ENCODE data around the gene ACAA1. TPM values are rescaled to one million over a fixed set of nuclear protein-coding genes. Genes with fewer than 3 reads are reported as not detected.

The ACAA1 gene
- total RNA-seq, 1 experiment from 2014 or later: 44.3 TPM

DNA sequence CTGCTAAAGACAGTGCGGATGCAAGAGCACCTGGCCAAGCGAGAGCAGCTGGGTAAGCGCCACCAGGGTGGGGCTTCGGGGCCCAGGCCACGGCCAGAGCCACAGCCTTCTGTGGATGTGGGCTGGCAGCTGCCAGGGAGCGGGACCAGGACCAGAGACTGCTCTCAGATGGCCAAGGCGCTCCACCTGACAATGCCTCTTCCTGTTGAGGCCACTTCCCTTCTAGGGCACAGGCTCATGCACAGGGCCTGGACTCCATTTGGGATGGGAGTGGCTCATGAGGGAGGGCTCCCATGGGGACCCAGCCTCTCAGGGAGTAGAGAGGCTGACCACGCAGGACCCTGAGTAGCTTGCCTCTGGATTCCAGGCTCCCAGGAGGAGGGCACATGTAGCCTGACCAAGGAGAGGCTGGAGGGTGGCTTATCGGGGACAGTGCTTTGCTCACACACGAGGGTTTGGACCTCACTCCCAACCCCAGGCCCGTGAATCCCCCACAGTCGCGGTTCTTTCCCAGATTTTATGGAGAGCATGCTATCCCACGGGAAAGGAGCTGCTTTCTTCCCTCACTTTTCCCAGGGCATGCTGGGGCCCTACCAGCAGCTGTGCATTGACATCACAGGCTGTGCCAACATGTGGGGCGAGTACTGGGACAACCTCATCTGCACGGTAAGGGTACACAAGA lies 25.1 kb downstream of the ACAA1 start:
- H2BK15ac ChIP-seq (ENCODE audit: low read depth, low read length): no peak overlapping the region
- Mint-ChIP-seq H3K4me1 (no peaks in the 10 kb centered on the region; a peak in 1 of 4 replicates), H3K27me3 (ENCODE audit: low read depth) (peaks cover 14% of the 10 kb centered on the region), H3K4me3 (no peak overlapping the region), H3K27ac (no peak overlapping the region), H3K36me3 (ENCODE audit: insufficient read depth in 1 of 3, low read depth in 3 of 3) (peaks cover 0 to 5% (median 0%) of the 10 kb centered on the region in 3 experiments; a peak in 3 of 7 replicates), H3K9me3 (no peaks in the 10 kb centered on the region; a peak in 1 of 5 replicates)
- no peak for DNase-seq
- H3K27me3 ChIP-seq (ENCODE audit: insufficient read depth, low read length): no peaks in the 10 kb centered on the region
- H3K79me1 ChIP-seq (ENCODE audit: insufficient read depth, low read depth, low read length, poor library complexity, severe bottlenecking): no peaks in the 10 kb centered on the region
- H3T11ph ChIP-seq (ENCODE audit: low read length): no peak overlapping the region
- no peak overlapping the region for H3K4ac ChIP-seq (ENCODE audit: low read depth, low read length)
- no CpG with 5 or more reads among the region's 16 CpGs for WGBS (ENCODE audit: extremely low coverage, insufficient read length, low lambda C conversion rate)
- no peak overlapping the region for H3K56ac ChIP-seq (ENCODE audit: insufficient read length, low read depth, low read length)
- H3K4me1 ChIP-seq (ENCODE audit: insufficient read depth, low read length): no peaks in the 10 kb centered on the region
- no peaks in the 10 kb centered on the region for H4K20me1 ChIP-seq (ENCODE audit: control insufficient read depth, insufficient read depth, insufficient read length)
- H3K14ac ChIP-seq (ENCODE audit: insufficient read depth, low read length): no peak overlapping the region; the same call in 1 of the 2 replicates
- H4K5ac ChIP-seq (ENCODE audit: insufficient read length, low read depth, low read length): no peak overlapping the region
- no peak overlapping the region for H3K18ac ChIP-seq (ENCODE audit: insufficient read length, low read depth, low read length)
- H3K9ac ChIP-seq (ENCODE audit: extremely low read depth, insufficient read length, low read length): no peak overlapping the region
- no peak overlapping the region for H3K27ac ChIP-seq (ENCODE audit: insufficient read length, low read depth, low read length)
- no peak overlapping the region for H2AFZ ChIP-seq (ENCODE audit: low read length)
- no peak overlapping the region for H2BK20ac ChIP-seq (ENCODE audit: low read depth, low read length, poor library complexity, severe bottlenecking)
- no peaks in the 10 kb centered on the region for H3K79me2 ChIP-seq (ENCODE audit: insufficient read depth, low read length)
- no peak overlapping the region for H4K91ac ChIP-seq (ENCODE audit: insufficient read length, low read depth, low read length)
- no peak overlapping the region for H3K23ac ChIP-seq (ENCODE audit: insufficient read length, low read depth, low read length)
- H4K8ac ChIP-seq (replicated peaks; ENCODE audit: insufficient read length, low read depth, low read length): no peak overlapping the region
- H2BK120ac ChIP-seq (ENCODE audit: low read depth, low read length, poor library complexity, severe bottlenecking): no peak overlapping the region
- H3K9me3 ChIP-seq (ENCODE audit: control insufficient read depth, low read depth, low read length): no peaks in the 10 kb centered on the region
- H2BK5ac ChIP-seq (ENCODE audit: insufficient read length, low read length): no peak overlapping the region
- H2BK12ac ChIP-seq (ENCODE audit: insufficient read length, low read depth, low read length): no peak overlapping the region
- TF ChIP-seq, protein P1, sequence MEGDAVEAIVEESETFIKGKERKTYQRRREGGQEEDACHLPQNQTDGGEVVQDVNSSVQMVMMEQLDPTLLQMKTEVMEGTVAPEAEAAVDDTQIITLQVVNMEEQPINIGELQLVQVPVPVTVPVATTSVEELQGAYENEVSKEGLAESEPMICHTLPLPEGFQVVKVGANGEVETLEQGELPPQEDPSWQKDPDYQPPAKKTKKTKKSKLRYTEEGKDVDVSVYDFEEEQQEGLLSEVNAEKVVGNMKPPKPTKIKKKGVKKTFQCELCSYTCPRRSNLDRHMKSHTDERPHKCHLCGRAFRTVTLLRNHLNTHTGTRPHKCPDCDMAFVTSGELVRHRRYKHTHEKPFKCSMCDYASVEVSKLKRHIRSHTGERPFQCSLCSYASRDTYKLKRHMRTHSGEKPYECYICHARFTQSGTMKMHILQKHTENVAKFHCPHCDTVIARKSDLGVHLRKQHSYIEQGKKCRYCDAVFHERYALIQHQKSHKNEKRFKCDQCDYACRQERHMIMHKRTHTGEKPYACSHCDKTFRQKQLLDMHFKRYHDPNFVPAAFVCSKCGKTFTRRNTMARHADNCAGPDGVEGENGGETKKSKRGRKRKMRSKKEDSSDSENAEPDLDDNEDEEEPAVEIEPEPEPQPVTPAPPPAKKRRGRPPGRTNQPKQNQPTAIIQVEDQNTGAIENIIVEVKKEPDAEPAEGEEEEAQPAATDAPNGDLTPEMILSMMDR (conservative IDR thresholded peaks at IDR 0.05): no peak
- no peak overlapping the region for H2AK5ac ChIP-seq (ENCODE audit: insufficient read length, low read length)
- no peak overlapping the region for H3K4me2 ChIP-seq (ENCODE audit: insufficient read depth, insufficient read length, low read length)
- H3K23me2 ChIP-seq (ENCODE audit: insufficient read length, low read depth, low read length, poor library complexity, severe bottlenecking): no peaks in the 10 kb centered on the region
